ENCODE results near the gene FUS.

FUS gene

DNA sequence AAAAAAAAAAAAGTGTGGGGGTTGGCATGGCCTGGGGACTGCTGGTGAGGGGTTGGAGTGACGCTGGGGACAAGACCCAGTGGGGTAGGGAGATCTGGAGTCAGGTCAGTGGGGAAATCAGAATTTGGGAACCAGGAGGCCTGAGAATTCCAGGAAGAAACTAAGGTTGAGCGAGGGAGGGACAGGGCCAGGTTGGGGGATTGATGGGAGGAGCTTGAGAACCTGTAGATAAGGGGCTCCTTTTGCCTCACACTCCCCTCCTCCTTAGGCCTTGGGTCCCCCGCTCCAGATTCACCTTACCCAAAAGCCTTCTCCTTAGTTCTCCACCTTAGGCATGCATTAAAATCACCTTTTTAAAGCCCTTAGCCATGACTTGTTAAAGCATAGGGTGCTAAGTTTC is 45.3 kb downstream of the FUS start:
- no peak for DNase-seq (ENCODE audit: extremely low read depth in 1 of 2, low read depth in 1 of 2)

DNA sequence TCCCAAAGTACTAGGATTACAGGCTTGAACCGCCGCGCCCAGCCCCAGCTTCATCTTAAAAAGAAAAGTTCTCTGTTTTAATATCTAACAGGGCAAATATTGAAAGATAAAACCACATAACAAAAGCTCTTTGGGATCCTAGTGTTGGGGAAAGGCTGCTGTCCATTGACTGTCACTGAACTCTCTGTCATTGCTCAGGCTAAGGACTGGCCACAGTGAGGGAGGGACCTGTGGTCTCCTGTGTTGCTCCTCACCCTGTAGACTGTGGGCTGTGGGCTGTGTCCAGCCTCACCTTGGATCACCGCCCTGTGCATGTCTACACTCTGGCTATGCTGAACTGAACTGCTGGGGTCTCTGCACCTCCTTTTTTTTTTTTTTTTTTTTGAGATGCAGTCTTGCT is 48.3 kb downstream of the FUS start:
- no peak for DNase-seq (ENCODE audit: extremely low read depth in 1 of 2, low read depth in 1 of 2)

DNA sequence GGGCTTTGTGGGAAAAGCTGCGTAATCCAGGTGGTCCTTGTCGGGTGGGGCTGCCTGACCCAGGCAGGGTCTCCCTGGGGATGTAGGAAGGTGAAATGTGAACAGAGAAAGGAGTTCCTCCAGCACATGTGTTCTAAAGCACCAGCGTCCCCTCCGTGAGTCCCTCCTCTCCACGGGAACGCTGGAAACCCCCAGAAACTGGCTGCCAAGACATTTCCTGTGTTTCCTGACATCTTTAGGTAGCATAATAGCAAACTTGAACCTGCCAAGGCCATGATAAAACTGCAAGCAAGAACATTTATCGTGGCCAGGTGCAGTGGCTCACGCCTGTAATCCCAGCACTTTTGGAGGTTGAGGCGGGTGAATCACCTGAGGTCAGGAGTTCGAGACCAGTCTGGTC is 49.6 kb downstream of the FUS start:
- no peak for DNase-seq (ENCODE audit: extremely low read depth in 1 of 2, low read depth in 1 of 2)

DNA sequence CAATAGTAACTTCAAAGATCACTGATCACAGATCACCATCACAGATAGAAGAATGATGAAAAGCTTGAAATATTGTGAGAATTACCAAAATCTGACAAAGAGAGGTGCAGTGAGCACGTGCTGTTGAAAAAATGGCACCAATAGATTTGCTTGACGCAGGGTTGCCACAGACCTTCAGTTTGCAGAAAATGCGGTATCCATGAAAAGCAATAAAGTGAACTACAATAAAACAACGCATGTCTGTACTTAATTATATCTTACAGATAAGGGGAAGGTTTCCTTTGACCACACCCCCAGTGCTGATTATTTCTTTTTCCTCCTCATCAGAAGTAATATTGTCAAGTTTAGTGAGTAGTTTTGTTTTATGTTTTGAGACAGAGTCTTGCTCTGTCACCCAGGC is 58.1 kb downstream of the FUS start:
- DNase-seq (ENCODE audit: extremely low read depth in 1 of 2, low read depth in 1 of 2), result no peak

Measured in stimulated activated CD8-positive, alpha-beta memory T cell treated with anti-CD3 and anti-CD28 coated beads, Interleukin-7, amount 100 ng/mL, for 48 hours (primary cell).